Measurements from ENCODE around the gene LRRK1. TPM values are rescaled to one million over a fixed set of nuclear protein-coding genes. Genes with fewer than 3 reads are reported as not detected.

The LRRK1 gene
- polyA plus RNA-seq, 1 of the 3 experiments (the other 2 are of a cell fraction): 6.9 TPM

- POLR2A ChIA-PET: no interaction called here
- CTCF ChIA-PET: interaction anchor here (1.3 to 2.6 kb wide), 4 partner anchors 15 to 153 kb away, joined by 3 to 8 read pairs (median 5); no protein-coding TSS in a partner anchor
- no peak for DNase-seq
- no peak overlapping the region; the same call in 1 of the 2 replicates for H2AFZ ChIP-seq (ENCODE audit: low read depth)
- no peaks in the 10 kb centered on the region for H3K9me2 ChIP-seq
- H3K4me2 ChIP-seq: no peak overlapping the region
- no peaks in the 10 kb centered on the region for H3K79me2 ChIP-seq (ENCODE audit: insufficient read depth)
- no peak overlapping the region for H3K4me3 ChIP-seq (ENCODE audit: low read depth in 2 of 2, low read length in 1 of 2)
- H3F3A ChIP-seq (replicated peaks; ENCODE audit: insufficient read depth): peaks cover 3% of the 10 kb centered on the region
- H3K27ac ChIP-seq (ENCODE audit: low read depth in 2 of 2, low read length in 1 of 2): no peak overlapping the region
- no peaks in the 10 kb centered on the region for H3K36me3 ChIP-seq (replicated peaks in 1 of 2; ENCODE audit: control insufficient read depth in 1 of 2, insufficient read depth in 2 of 2, low read length in 1 of 2)
- H3K27me3 ChIP-seq (ENCODE audit: insufficient read depth): no peaks in the 10 kb centered on the region
- H3K4me1 ChIP-seq (ENCODE audit: control insufficient read depth in 1 of 2, insufficient read depth in 2 of 2, low read depth in 1 of 2, low read length in 1 of 2): peaks cover 10% of the 10 kb centered on the region in 2 experiments; a peak in 2 of 4 replicates
- 68% methylated on average over 5 of the region's 7 CpGs for WGBS (ENCODE audit: low lambda C conversion rate)
- no peaks in the 10 kb centered on the region for H4K20me1 ChIP-seq (ENCODE audit: insufficient read depth)
- H3K9ac ChIP-seq: no peak overlapping the region
- H3K9me3 ChIP-seq: no peaks in the 10 kb centered on the region
- TF ChIP-seq POLR2AphosphoS5 (IDR thresholded peaks at IDR 0.05; ENCODE audit: low read depth, low read length) (no peak), ELF1 (IDR thresholded peaks at IDR 0.05) (no peak), NRF1 (IDR thresholded peaks at IDR 0.05; ENCODE audit: low read depth, low read length) (no peak), CHD2 (IDR thresholded peaks at IDR 0.05; ENCODE audit: low read length, partially characterized antibody) (no peak), EP300 (IDR thresholded peaks at IDR 0.05; ENCODE audit: borderline replicate concordance in 1 of 2, low read depth in 1 of 2, low read length in 1 of 2) (no peak), YY1 (IDR thresholded peaks at IDR 0.05; ENCODE audit: low read depth) (no peak), FOXM1 (IDR thresholded peaks at IDR 0.05; ENCODE audit: low read depth) (no peak), MXI1 (IDR thresholded peaks at IDR 0.05; ENCODE audit: low read depth, low read length) (no peak), RXRA (IDR thresholded peaks at IDR 0.05; ENCODE audit: borderline replicate concordance, low read depth) (no peak), RAD21 (IDR thresholded peaks at IDR 0.05; ENCODE audit: low read length) (no peak), TAF1 (IDR thresholded peaks at IDR 0.05; ENCODE audit: borderline replicate concordance, low read depth, low read length) (no peak), FOSL2 (IDR thresholded peaks at IDR 0.05; ENCODE audit: borderline replicate concordance, low read depth) (0 out of 2 replicates have a peak, but pooled peaks have one; percentile 4), GABPA (IDR thresholded peaks at IDR 0.05; ENCODE audit: low read depth) (no peak), USF1 (IDR thresholded peaks at IDR 0.05; ENCODE audit: borderline replicate concordance, low read depth) (no peak), TEAD4 (IDR thresholded peaks at IDR 0.05; ENCODE audit: borderline replicate concordance, insufficient read depth) (no peak), IRF3 (IDR thresholded peaks at IDR 0.05; ENCODE audit: low read depth, low read length) (no peak), PBX3 (IDR thresholded peaks at IDR 0.05) (peak; percentile 81), RFX5 (IDR thresholded peaks at IDR 0.05; ENCODE audit: low read length) (no peak), MEF2A (IDR thresholded peaks at IDR 0.05; ENCODE audit: borderline replicate concordance, low read depth) (no peak), TCF12 (IDR thresholded peaks at IDR 0.05) (peak; percentile 26; the same call in 1 of the 2 replicates), JUND (IDR thresholded peaks at IDR 0.05) (no peak; the same call in 1 of the 2 replicates), EZH2phosphoT487 (IDR thresholded peaks at IDR 0.05; ENCODE audit: borderline replicate concordance, low read depth) (no peak)
- TF ChIP-seq, protein P1, sequence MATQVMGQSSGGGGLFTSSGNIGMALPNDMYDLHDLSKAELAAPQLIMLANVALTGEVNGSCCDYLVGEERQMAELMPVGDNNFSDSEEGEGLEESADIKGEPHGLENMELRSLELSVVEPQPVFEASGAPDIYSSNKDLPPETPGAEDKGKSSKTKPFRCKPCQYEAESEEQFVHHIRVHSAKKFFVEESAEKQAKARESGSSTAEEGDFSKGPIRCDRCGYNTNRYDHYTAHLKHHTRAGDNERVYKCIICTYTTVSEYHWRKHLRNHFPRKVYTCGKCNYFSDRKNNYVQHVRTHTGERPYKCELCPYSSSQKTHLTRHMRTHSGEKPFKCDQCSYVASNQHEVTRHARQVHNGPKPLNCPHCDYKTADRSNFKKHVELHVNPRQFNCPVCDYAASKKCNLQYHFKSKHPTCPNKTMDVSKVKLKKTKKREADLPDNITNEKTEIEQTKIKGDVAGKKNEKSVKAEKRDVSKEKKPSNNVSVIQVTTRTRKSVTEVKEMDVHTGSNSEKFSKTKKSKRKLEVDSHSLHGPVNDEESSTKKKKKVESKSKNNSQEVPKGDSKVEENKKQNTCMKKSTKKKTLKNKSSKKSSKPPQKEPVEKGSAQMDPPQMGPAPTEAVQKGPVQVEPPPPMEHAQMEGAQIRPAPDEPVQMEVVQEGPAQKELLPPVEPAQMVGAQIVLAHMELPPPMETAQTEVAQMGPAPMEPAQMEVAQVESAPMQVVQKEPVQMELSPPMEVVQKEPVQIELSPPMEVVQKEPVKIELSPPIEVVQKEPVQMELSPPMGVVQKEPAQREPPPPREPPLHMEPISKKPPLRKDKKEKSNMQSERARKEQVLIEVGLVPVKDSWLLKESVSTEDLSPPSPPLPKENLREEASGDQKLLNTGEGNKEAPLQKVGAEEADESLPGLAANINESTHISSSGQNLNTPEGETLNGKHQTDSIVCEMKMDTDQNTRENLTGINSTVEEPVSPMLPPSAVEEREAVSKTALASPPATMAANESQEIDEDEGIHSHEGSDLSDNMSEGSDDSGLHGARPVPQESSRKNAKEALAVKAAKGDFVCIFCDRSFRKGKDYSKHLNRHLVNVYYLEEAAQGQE (IDR thresholded peaks at IDR 0.05; ENCODE audit: low read depth, low read length): no peak
- TF ChIP-seq, protein P2, sequence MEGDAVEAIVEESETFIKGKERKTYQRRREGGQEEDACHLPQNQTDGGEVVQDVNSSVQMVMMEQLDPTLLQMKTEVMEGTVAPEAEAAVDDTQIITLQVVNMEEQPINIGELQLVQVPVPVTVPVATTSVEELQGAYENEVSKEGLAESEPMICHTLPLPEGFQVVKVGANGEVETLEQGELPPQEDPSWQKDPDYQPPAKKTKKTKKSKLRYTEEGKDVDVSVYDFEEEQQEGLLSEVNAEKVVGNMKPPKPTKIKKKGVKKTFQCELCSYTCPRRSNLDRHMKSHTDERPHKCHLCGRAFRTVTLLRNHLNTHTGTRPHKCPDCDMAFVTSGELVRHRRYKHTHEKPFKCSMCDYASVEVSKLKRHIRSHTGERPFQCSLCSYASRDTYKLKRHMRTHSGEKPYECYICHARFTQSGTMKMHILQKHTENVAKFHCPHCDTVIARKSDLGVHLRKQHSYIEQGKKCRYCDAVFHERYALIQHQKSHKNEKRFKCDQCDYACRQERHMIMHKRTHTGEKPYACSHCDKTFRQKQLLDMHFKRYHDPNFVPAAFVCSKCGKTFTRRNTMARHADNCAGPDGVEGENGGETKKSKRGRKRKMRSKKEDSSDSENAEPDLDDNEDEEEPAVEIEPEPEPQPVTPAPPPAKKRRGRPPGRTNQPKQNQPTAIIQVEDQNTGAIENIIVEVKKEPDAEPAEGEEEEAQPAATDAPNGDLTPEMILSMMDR (IDR thresholded peaks at IDR 0.05): no peak
Observed at GRCh38 chr15:101105059-101105891, 186.1 kb downstream of the LRRK1 start.
